Stimulated activated CD4-positive, alpha-beta T cell treated with anti-CD3 and anti-CD28 coated beads, Interleukin-15, amount 100 ng/mL, for 48 hours (primary cell): ENCODE measurements around the gene CTSK.

Experiments used
- DNase-seq, 2 donors: peaks; one replicate each; pipeline ENCODE4 v3.0.0-alpha.2; 2020; ENCODE audit warnings: low read depth in 2 of 2

The CTSK gene

DNA sequence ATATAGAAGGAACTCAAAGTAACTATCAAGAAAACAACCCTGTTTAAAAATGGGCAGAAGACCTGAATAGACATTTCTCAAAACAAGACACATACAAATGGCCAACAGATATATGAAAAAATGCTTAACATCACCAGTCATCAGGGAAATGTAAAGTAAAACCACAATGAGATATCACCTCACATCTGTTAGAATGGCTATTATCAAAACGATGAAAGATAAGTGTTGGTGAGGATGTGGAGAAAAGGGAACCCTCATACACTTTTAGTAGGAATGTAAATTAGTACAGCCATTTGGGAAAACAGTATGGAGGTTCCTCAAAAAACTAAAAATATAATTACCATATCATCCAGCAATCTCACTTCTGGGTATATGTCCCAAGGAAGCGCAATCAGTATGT lies 45.5 kb downstream of the CTSK start:
- DNase-seq: no peak

DNA sequence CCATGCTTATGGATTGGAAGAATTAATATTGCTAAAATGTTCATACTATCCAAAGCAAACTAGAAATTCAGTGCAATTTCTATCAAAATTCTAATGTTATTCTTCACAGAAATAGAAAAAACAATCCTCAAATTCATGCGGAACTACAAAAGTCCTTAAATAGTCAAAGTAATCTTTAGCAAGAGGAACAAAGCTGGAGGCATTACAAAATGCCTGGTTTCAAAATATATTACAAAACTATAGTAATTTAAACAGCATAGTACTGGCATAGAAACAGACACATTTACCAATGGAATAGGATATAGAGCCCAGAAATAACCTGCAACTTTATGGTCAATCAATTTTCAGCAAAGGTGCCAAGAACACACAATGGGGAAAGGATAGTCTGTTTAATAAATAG lies 46.3 kb downstream of the CTSK start:
- no peak for DNase-seq

DNA sequence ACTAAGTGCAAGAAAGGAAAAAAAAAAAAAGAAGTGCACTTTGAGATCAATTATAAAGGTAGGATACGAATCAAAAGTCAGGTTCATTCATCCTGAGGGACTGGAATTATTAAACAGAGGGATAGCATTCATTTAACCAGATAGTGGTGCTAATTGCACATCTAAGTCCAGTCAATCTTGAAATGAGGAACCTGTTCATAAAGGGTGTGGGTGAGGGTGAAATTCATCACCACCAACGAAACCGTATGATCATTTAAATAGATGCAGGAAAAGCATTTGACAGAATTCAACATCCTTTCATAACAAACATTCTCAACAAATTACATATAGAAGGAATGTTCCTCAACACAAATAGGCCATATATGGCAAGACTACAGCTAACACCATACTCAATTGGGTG lies 48.0 kb downstream of the CTSK start:
- no peak for DNase-seq

DNA sequence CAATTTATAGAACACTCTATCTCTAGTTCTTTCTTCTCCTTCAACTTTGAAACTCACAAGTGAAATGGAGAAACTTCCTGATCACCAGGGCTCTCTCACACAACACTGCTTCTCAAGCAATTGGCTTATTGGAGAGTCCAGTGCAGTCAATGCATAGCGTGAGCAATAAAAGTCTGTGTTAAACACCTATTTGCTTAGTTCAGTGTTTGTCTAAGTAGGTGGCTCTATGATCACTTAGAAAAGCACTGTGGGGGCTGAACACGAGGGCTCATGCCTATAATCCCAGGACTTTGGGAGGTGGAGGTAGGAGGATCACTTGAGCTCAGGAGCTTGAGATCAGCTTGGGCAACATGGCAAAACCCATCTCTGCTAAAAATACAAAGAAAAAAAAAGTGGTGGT lies 54.6 kb downstream of the CTSK start:
- DNase-seq: no peak

DNA sequence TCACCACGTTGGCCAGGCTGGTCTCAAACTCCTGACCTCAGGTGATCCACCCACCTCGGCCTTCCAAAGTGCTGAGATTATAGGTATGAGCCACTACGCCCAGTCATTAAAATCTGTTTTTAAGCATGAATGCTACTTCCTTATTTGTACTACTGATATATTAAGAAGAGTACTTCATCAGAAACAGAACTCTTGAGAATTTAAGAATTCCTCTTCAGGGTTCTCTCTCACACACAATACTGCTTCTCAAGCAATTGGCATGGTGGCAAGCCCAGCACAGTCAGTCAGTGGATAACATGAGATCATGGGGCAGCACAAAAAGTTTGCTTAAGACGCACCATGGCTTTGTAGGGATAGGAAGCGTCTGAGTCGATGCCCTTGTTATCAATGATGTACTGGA lies 56.6 kb downstream of the CTSK start:
- DNase-seq: no peak

DNA sequence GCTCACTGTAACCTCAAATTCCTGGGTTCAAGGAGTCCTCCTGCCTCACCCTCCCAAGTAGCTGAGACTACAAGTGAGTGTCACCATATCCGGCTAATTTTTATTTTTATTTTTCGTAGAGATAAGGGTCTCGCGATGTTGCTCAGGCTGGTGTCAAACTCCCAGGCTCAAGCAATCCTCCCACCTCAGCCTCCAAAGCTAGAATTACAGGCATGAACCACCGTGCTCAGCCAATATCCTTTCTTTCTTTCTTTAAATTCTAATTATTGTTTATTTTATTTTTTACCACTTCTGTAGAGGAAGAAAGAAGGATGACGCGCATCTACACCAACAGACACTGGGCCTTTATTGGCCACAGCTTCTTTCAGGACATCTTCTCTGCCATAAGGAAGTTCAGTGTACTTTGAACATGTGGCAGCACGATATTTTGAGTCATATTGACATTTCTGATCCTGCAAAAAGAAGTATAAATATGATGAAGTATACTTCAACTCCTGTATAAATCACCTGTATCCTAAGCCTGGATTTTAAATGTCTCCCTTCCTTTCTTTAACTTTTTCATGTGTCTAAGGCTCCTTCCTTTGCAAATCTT lies 58.2 kb downstream of the CTSK start:
- no peak for DNase-seq

DNA sequence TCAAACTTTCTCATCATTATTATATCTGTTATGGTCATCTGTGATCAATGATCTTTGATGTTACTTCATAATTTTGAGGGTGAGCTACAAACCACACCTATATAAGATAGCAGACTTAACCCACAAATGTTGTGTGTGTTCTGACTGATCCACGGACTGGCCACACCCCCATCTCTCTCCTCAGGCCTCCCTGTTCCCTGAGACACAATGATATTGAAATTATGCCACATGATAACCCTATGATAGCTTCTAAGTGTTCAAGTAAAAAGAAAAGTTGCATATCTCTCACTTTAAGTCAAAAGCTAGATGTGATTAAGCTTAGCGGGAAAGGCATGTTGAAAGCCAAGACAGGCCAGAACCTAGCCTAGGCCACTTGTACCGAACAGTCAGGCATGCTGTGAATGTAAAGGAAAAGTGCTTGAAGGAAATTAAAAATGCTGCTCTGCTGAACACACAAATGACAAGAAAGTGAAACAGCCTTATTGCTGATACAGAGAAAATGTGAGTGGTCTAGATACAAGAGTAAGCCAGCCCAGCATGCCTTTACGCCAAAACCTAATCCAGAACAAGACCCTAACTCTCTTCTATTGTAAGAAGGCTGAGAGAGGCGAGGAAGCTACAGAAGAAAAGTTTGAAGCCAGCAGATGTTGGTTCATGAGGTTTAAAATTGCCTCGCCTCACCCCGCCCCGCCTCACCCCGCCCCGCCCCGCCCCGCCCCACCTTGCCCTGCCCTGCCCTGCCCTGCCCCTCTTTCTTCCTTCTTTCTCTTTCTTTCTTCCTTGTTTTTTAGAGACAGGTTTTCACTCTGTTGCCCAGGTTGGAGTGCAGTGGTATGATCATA lies 59.0 kb downstream of the CTSK start:
- DNase-seq: no peak
